Measurements from ENCODE around the gene SUGP1. TPM values are rescaled to one million over a fixed set of nuclear protein-coding genes. Genes with fewer than 3 reads are reported as not detected.

SUGP1 gene
- total and polyA plus RNA-seq, 8 donors: 13.0 to 129 (median 36.6) TPM

- H3K27me3 ChIP-seq: no peaks in the 10 kb centered on the region
- no peak overlapping the region for H3K27ac ChIP-seq
- no peaks in the 10 kb centered on the region for H3K9me3 ChIP-seq
- intact Hi-C loops (cut with DNase I; ENCODE audit: low total_unique reads): no loop called here
- H3K4me1 ChIP-seq: no peaks in the 10 kb centered on the region
- H3K36me3 ChIP-seq: peaks cover 40 to 96% (median 93%) of the 10 kb centered on the region in 4 donors
- TF ChIP-seq POLR2A (IDR thresholded peaks at IDR 0.05) (no peak), EP300 (IDR thresholded peaks at IDR 0.05) (no peak), CTCF (IDR thresholded peaks at IDR 0.05) (no peak), POLR2AphosphoS5 (IDR thresholded peaks at IDR 0.05) (no peak)
- H3K4me3 ChIP-seq: no peak overlapping the region
- DNase-seq: no peak
- 90 to 97% (median 97%) methylated on average over 2 to 12 of the region's 12 CpGs for WGBS, 5 donors
Observed at GRCh38 chr19:19300613-19301012, 19.7 kb downstream of the SUGP1 start.

- Histone ChIP-seq H3K27me3 (no peaks in the 10 kb centered on the region), H3K36me3 (peaks cover 38 to 94% (median 91%) of the 10 kb centered on the region in 4 donors), H3K4me3 (no peak overlapping the region), H3K9me3 (no peaks in the 10 kb centered on the region), H3K27ac (no peak overlapping the region), H3K4me1 (no peaks in the 10 kb centered on the region)
- intact Hi-C loops (cut with DNase I; ENCODE audit: low total_unique reads): no loop called here
- DNase-seq: no peak
- TF ChIP-seq POLR2A (IDR thresholded peaks at IDR 0.05) (no peak), EP300 (IDR thresholded peaks at IDR 0.05) (no peak), CTCF (IDR thresholded peaks at IDR 0.05) (no peak), POLR2AphosphoS5 (IDR thresholded peaks at IDR 0.05) (no peak)
- WGBS, 5 donors: 48 to 75% (median 66%) methylated on average over 3 to 9 of the region's 9 CpGs
Observed at GRCh38 chr19:19297759-19298158, 22.6 kb downstream of the SUGP1 start.

- Histone ChIP-seq H3K9me3 (no peaks in the 10 kb centered on the region), H3K4me1 (no peaks in the 10 kb centered on the region), H3K27me3 (no peaks in the 10 kb centered on the region), H3K4me3 (no peak overlapping the region), H3K27ac (no peak overlapping the region), H3K36me3 (peaks cover 33 to 94% (median 91%) of the 10 kb centered on the region in 4 donors)
- 80 to 89% (median 82%) methylated on average over 17 to 19 of the region's 19 CpGs for WGBS, 5 donors
- DNase-seq: no peak
- TF ChIP-seq POLR2A (IDR thresholded peaks at IDR 0.05) (no peak), POLR2AphosphoS5 (IDR thresholded peaks at IDR 0.05) (no peak), EP300 (IDR thresholded peaks at IDR 0.05) (no peak), CTCF (IDR thresholded peaks at IDR 0.05) (no peak)
- intact Hi-C loops (cut with DNase I; ENCODE audit: low total_unique reads): no loop called here
Observed at GRCh38 chr19:19296953-19297689, 23.2 kb downstream of the SUGP1 start.

- WGBS, 5 donors: 81 to 90% (median 87%) methylated on average over 4 of the region's 4 CpGs
- no peaks in the 10 kb centered on the region for H3K4me1 ChIP-seq
- H3K27ac ChIP-seq: no peak overlapping the region
- TF ChIP-seq EP300 (IDR thresholded peaks at IDR 0.05) (no peak), CTCF (IDR thresholded peaks at IDR 0.05) (no peak), POLR2AphosphoS5 (IDR thresholded peaks at IDR 0.05) (no peak), POLR2A (IDR thresholded peaks at IDR 0.05) (no peak)
- H3K36me3 ChIP-seq: peaks cover 24 to 91% (median 89%) of the 10 kb centered on the region in 4 donors
- H3K9me3 ChIP-seq: no peaks in the 10 kb centered on the region
- no peak overlapping the region for H3K4me3 ChIP-seq
- intact Hi-C loops (cut with DNase I; ENCODE audit: low total_unique reads): no loop called here
- H3K27me3 ChIP-seq: no peaks in the 10 kb centered on the region
- DNase-seq: no peak
Observed at GRCh38 chr19:19294914-19295313, 25.4 kb downstream of the SUGP1 start.

All from stomach (tissue), 9 donors.